Measurements from ENCODE around the gene RRM2. TPM values are rescaled to one million over a fixed set of nuclear protein-coding genes. Genes with fewer than 3 reads are reported as not detected.

Gene RRM2
- total RNA-seq, 1 experiment from 2014 or later, result 223 TPM

- no peak for DNase-seq (ENCODE audit: low spot score)
Observed at GRCh38 chr2:10151462-10151861, 28.9 kb downstream of the RRM2 start.

- no peak for DNase-seq (ENCODE audit: low spot score)
Observed at GRCh38 chr2:10157293-10157692, 34.8 kb downstream of the RRM2 start.

- DNase-seq (ENCODE audit: low spot score), result no peak
Observed at GRCh38 chr2:10158681-10159080, 36.1 kb downstream of the RRM2 start.

- no peak for DNase-seq (ENCODE audit: low spot score)
Observed at GRCh38 chr2:10159086-10159485, 36.5 kb downstream of the RRM2 start.

- no peak for DNase-seq (ENCODE audit: low spot score)
Observed at GRCh38 chr2:10159581-10160131, 37.1 kb downstream of the RRM2 start.

- DNase-seq (ENCODE audit: low spot score), result no peak
Observed at GRCh38 chr2:10160203-10160955, 37.8 kb downstream of the RRM2 start.

- DNase-seq (ENCODE audit: low spot score), result no peak
Observed at GRCh38 chr2:10161206-10161931, 38.8 kb downstream of the RRM2 start.

- no peak for DNase-seq (ENCODE audit: low spot score)
Observed at GRCh38 chr2:10161961-10162441, 39.5 kb downstream of the RRM2 start.

- DNase-seq (ENCODE audit: low spot score), result no peak
Observed at GRCh38 chr2:10162586-10163497, 40.3 kb downstream of the RRM2 start.

GRCh38 chr2:10163498-10164486 lies 41.3 kb downstream of the RRM2 start:
- no peak for DNase-seq (ENCODE audit: low spot score)

- DNase-seq (ENCODE audit: low spot score), result no peak
Observed at GRCh38 chr2:10164601-10165000, 42.1 kb downstream of the RRM2 start.

- DNase-seq (ENCODE audit: low spot score), result no peak
Observed at GRCh38 chr2:10165282-10165681, 42.7 kb downstream of the RRM2 start.

- DNase-seq (ENCODE audit: low spot score), result no peak
Observed at GRCh38 chr2:10165861-10166675, 43.5 kb downstream of the RRM2 start.

- DNase-seq (ENCODE audit: low spot score), result no peak
Observed at GRCh38 chr2:10166676-10167292, 44.2 kb downstream of the RRM2 start.

- no peak for DNase-seq (ENCODE audit: low spot score)
Observed at GRCh38 chr2:10167316-10167715, 44.8 kb downstream of the RRM2 start.

- no peak for DNase-seq (ENCODE audit: low spot score)
Observed at GRCh38 chr2:10168221-10168620, 45.7 kb downstream of the RRM2 start.

GRCh38 chr2:10169053-10169578 lies 46.6 kb downstream of the RRM2 start:
- DNase-seq (ENCODE audit: low spot score), result no peak

GRCh38 chr2:10169581-10169980 lies 47.0 kb downstream of the RRM2 start:
- no peak for DNase-seq (ENCODE audit: low spot score)

GRCh38 chr2:10170256-10170655 lies 47.7 kb downstream of the RRM2 start:
- DNase-seq (ENCODE audit: low spot score), result no peak

All from HT-29 (cell line).